ENCODE measurements around the gene CEMIP.

The CEMIP gene

GRCh38 chr15:80929225-80929624 is 150.1 kb downstream of the CEMIP start:
- DNase-seq (ENCODE audit: low read depth in 2 of 2): no peak

DNA sequence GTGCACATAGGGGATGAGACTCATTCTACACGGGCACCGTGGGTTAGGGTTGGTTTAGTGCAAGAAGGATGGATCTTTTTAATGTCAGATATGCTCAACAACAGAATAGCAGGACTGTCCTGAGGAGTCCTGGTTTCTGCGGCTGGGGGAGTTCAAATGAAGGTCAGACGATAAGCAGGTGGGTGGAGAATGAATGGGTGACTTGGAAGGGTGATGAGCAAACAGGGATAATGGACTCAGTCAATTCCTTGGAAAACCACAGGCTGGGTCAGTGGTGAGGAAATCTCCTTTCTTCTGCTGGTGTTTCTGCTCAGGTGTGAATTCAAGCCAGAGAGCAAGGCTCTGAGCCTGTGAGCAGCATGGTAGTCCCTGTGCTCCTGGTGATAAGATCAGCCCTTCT is 150.5 kb downstream of the CEMIP start:
- DNase-seq (ENCODE audit: low read depth in 2 of 2): no peak

- no peak for DNase-seq (ENCODE audit: low read depth in 2 of 2)
These were observed 152.0 kb downstream of the CEMIP start for GRCh38 chr15:80931191-80931590.

GRCh38 chr15:80931721-80932512 is 152.7 kb downstream of the CEMIP start:
- no peak for DNase-seq (ENCODE audit: low read depth in 2 of 2)

- no peak for DNase-seq (ENCODE audit: low read depth in 2 of 2)
These were observed 153.3 kb downstream of the CEMIP start for GRCh38 chr15:80932513-80932815.

- DNase-seq (ENCODE audit: low read depth in 2 of 2): no peak
These were observed 153.8 kb downstream of the CEMIP start for GRCh38 chr15:80932989-80933388.

DNA sequence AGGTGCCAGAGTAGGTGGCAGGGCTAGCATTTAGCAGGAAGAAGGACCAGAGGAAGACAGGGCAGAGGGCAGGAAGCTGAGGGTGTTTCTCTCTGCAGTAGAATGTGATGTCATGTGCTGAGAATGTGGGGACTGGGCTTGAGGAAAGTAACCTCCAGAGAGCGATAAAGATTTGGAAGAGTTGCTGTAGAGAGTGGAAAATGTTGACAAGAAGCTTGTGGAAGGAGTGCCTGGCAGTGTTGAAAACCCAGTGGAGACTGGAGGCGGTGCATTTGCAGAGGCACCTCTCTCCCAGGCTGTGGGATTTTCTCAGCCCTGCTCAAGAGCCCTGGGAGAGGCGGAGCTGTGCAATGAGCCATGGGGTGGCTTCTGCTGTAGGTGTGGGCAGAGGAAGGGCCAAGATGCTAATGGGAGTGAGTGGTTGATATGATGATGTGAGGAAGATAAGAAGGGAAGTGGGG is 155.6 kb downstream of the CEMIP start:
- no peak for DNase-seq (ENCODE audit: low read depth in 2 of 2)

GRCh38 chr15:80936288-80937078 is 157.3 kb downstream of the CEMIP start:
- DNase-seq (ENCODE audit: low read depth in 2 of 2): no peak

GRCh38 chr15:80937718-80938117 is 158.5 kb downstream of the CEMIP start:
- no peak for DNase-seq (ENCODE audit: low read depth in 2 of 2)

DNA sequence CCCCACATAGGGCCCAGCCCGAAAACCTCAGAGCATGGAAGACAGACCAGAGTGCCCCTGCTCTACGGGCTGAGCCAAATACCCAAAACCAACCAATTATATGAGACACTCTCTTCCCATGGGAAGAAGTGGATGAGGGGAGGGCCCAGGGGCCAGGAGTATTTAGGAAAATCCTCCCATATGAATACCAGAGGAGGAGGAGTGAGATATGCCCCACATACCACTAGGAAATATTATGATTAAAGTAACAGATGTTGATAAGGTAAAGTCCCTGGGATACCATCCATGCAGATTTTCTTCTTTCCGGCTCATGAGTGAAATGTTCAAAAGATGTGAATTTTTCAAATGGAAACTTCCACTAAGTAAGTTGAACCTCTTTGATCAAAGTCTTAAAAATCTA is 160.0 kb downstream of the CEMIP start:
- no peak for DNase-seq (ENCODE audit: low read depth in 2 of 2)

DNA sequence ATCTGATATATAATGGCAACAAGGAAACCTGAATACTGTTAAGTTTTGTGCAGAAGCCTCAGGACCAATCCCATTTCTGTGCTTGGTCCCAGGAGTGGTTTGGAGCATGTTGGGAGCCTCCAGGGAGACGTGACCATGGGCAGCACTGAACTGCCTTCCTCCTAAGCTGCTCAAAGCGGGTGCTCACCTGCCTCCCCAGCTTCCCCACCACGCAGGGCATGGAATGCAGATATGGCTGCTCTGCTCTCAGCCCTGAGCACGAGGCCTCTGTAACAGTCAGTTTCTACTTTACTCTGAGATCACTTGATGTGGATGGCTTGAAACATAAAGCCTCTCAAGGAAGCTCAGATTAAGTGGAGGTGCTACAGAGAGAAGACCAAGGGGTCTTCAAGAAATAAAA is 161.2 kb downstream of the CEMIP start:
- no peak for DNase-seq (ENCODE audit: low read depth in 2 of 2)

DNA sequence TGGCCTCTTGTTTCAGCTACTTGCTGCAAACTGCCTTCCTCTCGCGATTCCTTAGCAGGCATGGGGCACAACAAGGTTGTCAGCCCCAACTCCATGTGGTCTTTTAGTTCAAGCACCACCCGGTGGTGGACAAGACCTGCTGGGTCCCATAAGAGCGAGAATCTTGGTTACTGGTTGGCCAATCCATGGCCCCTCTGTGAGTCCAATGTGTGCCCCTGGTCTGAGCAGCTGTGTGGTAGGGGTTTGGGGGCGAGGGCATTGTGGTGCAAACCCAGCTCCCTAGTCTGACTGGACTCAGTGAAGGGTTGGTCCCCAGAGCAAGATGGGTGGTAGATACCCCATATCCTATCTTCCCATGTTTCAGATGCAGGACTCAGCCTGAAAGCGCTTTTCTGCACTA is 161.7 kb downstream of the CEMIP start:
- DNase-seq (ENCODE audit: low read depth in 2 of 2): no peak

GRCh38 chr15:80942266-80942665 is 163.1 kb downstream of the CEMIP start:
- DNase-seq (ENCODE audit: low read depth in 2 of 2): no peak

- DNase-seq (ENCODE audit: low read depth in 2 of 2): no peak
These were observed 163.8 kb downstream of the CEMIP start for GRCh38 chr15:80942746-80943565.

GRCh38 chr15:80944818-80945217 is 165.6 kb downstream of the CEMIP start:
- no peak for DNase-seq (ENCODE audit: low read depth in 2 of 2)

- no peak for DNase-seq (ENCODE audit: low read depth in 2 of 2)
These were observed 166.4 kb downstream of the CEMIP start for GRCh38 chr15:80945605-80946004.

GRCh38 chr15:80946576-80946975 is 167.4 kb downstream of the CEMIP start:
- no peak for DNase-seq (ENCODE audit: low read depth in 2 of 2)

DNA sequence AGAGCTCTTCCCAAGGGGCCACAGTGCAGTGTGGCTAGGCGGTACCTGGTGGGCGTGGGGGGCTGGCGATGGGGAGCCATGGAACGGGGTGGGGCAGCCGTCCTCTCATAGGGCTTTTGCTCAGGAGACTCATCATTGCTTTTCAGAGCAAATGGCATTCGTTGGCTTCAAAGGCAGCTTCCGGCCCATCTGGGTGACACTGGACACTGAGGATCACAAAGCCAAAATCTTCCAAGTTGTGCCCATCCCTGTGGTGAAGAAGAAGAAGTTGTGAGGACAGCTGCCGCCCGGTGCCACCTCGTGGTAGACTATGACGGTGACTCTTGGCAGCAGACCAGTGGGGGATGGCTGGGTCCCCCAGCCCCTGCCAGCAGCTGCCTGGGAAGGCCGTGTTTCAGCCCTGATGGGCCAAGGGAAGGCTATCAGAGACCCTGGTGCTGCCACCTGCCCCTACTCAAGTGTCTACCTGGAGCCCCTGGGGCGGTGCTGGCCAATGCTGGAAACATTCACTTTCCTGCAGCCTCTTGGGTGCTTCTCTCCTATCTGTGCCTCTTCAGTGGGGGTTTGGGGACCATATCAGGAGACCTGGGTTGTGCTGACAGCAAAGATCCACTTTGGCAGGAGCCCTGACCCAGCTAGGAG is 169.6 kb downstream of the CEMIP start:
- no peak for DNase-seq (ENCODE audit: low read depth in 2 of 2)

GRCh38 chr15:80949756-80950155 is 170.6 kb downstream of the CEMIP start:
- DNase-seq (ENCODE audit: low read depth in 2 of 2): no peak

DNA sequence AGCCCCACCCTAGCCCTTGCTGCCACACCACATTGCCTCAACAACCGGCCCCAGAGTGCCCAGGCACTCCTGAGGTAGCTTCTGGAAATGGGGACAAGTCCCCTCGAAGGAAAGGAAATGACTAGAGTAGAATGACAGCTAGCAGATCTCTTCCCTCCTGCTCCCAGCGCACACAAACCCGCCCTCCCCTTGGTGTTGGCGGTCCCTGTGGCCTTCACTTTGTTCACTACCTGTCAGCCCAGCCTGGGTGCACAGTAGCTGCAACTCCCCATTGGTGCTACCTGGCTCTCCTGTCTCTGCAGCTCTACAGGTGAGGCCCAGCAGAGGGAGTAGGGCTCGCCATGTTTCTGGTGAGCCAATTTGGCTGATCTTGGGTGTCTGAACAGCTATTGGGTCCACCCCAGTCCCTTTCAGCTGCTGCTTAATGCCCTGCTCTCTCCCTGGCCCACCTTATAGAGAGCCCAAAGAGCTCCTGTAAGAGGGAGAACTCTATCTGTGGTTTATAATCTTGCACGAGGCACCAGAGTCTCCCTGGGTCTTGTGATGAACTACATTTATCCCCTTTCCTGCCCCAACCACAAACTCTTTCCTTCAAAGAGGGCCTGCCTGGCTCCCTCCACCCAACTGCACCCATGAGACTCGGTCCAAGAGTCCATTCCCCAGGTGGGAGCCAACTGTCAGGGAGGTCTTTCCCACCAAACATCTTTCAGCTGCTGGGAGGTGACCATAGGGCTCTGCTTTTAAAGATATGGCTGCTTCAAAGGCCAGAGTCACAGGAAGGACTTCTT is 171.3 kb downstream of the CEMIP start:
- DNase-seq (ENCODE audit: low read depth in 2 of 2): no peak

DNA sequence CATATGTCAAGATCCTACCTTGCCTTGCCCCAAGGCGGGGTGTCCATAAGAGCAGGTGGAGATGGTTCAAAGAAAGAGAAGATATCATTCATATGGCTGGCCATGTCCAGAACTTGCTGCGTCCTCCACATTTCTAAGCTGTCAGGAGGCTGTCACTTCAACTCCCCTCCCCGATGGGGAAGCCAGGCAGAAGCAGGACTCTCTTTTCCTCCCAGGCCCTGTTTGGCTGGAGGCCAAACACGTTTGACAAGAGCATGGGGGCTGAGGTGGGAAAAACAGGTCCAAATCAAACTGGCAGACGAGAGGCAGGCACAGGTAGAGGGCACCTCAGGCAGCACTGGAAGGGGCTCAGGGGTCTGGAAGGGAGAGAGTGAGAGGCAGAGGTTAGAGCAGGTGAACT is 172.8 kb downstream of the CEMIP start:
- no peak for DNase-seq (ENCODE audit: low read depth in 2 of 2)

All from stimulated activated CD8-positive, alpha-beta memory T cell treated with anti-CD3 and anti-CD28 coated beads, Interleukin-2, amount 100 ng/mL, for 48 hours (primary cell).